Kidney (tissue), 14 donors: Measurements from ENCODE around the gene TJP1. TPM values are rescaled to one million over a fixed set of nuclear protein-coding genes. Genes with fewer than 3 reads are reported as not detected.

Source experiments
- DNase-seq, 5 donors: peaks; one replicate each; pipeline ENCODE4 v3.0.0-alpha.2; 2013 to 2020
- FAIRE-seq: peaks from 2 replicates; lab custom pipeline; 2012; peaks lifted over from hg19 to GRCh38; lab: Jason Lieb, UNC
- H3K27ac ChIP-seq, 2 donors: one replicate each; pipeline ENCODE4 v1.7.0; 2013; ENCODE audit warnings: low read depth in 2 of 2, low read length in 2 of 2, inconsistent platforms in 1 of 2
- H3K27me3 ChIP-seq: one replicate; pipeline ENCODE4 v1.7.1; 2013; ENCODE audit warnings: low read length, inconsistent platforms; ENCODE audit not compliant: control insufficient read depth, insufficient read depth
- H3K36me3 ChIP-seq, 3 donors: one replicate each; pipeline versions ENCODE4 v1.7.0 to v1.7.1; 2013; ENCODE audit warnings: low read length in 3 of 3, control low read depth in 1 of 3, inconsistent platforms in 1 of 3; ENCODE audit not compliant: insufficient read depth in 3 of 3, control insufficient read depth in 2 of 3
- H3K4me1 ChIP-seq, 3 donors: one replicate each; pipeline versions ENCODE4 v1.7.0 to v1.7.1; 2013; ENCODE audit warnings: low read length in 3 of 3, inconsistent platforms in 1 of 3, low read depth in 1 of 3; ENCODE audit not compliant: control insufficient read depth in 2 of 3, insufficient read depth in 2 of 3
- H3K4me3 ChIP-seq, 3 donors: one replicate each; pipeline versions ENCODE4 v1.7.0 to v1.8.1; 2013; ENCODE audit warnings: low read length in 3 of 3, control low read depth in 1 of 3, inconsistent platforms in 1 of 3
- H3K9ac ChIP-seq, 3 donors: one replicate each; pipeline versions ENCODE4 v1.7.0 to v1.7.1; 2013; ENCODE audit warnings: low read length in 3 of 3, control low read depth in 1 of 3, inconsistent platforms in 1 of 3
- H3K9me3 ChIP-seq, 3 donors: one replicate each; pipeline versions ENCODE4 v1.7.0 to v1.7.1; 2013; ENCODE audit warnings: low read length in 3 of 3, control low read depth in 1 of 3, inconsistent platforms in 1 of 3; ENCODE audit not compliant: control insufficient read depth in 2 of 3, insufficient read depth in 1 of 3
- intact Hi-C: fragments of 100-400 bp; cut with DNase I; formaldehyde crosslinking; loops from one replicate; pipeline ENCODE4 v1.11.1; 2022
- polyA plus RNA-seq: library from polyadenylated mRNA; stranded (reverse); fragments of 350-450 nt; fragmentation: Illumina TruSeq; extraction: RNeasy Lipid Tissue Mini Kit (QIAGEN cat#74804); gene quantifications from one replicate; pipeline ENCODE4 v1.2.3, GENCODE V29; 2014; ENCODE audit warnings: low read depth, low replicate concordance; ENCODE audit not compliant: insufficient read depth
- total RNA-seq: library from RNA; stranded (reverse); fragmentation: NEBNext Ultra II Directional; extraction: Animal tissue kit (Norgen Biotek cat#: 25700); gene quantifications from one replicate; pipeline ENCODE4 v1.2.1, GENCODE V29; 2021
- TF ChIP-seq, protein P1 (sequence below): IDR thresholded peaks from 3 replicates; pipeline ENCODE4 v1.5.1; 2012; ENCODE audit warnings: mild to moderate bottlenecking, moderate library complexity, borderline replicate concordance; ENCODE audit not compliant: insufficient read depth; ENCODE audit errors: extremely low read depth
- donor health status: control.
- donor health status: control.
- donor health status: control.
- donor health status: control.
- donor health status: control.
- donor health status: DM: yes; HTN: yes; CAD: no.
- donor health status: Normal renal cell carcinoma (clear cell type).

TJP1 gene
- total and polyA plus RNA-seq, 2 donors from 2014 or later = 17.7 to 121 TPM

GRCh38 chr15:29726553-29726952, 95.7 kb downstream of the TJP1 start:
- no peak overlapping the region for H3K27ac ChIP-seq
- FAIRE-seq (no peak), DNase-seq (no peak)
- no peaks in the 10 kb centered on the region for H3K27me3 ChIP-seq
- H3K36me3 ChIP-seq = peaks cover 16 to 55% (median 20%) of the 10 kb centered on the region in 3 donors
- no peaks in the 10 kb centered on the region for H3K9me3 ChIP-seq
- intact Hi-C loops = no loop called here
- TF ChIP-seq, protein P1, sequence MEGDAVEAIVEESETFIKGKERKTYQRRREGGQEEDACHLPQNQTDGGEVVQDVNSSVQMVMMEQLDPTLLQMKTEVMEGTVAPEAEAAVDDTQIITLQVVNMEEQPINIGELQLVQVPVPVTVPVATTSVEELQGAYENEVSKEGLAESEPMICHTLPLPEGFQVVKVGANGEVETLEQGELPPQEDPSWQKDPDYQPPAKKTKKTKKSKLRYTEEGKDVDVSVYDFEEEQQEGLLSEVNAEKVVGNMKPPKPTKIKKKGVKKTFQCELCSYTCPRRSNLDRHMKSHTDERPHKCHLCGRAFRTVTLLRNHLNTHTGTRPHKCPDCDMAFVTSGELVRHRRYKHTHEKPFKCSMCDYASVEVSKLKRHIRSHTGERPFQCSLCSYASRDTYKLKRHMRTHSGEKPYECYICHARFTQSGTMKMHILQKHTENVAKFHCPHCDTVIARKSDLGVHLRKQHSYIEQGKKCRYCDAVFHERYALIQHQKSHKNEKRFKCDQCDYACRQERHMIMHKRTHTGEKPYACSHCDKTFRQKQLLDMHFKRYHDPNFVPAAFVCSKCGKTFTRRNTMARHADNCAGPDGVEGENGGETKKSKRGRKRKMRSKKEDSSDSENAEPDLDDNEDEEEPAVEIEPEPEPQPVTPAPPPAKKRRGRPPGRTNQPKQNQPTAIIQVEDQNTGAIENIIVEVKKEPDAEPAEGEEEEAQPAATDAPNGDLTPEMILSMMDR = no peak
- H3K4me1 ChIP-seq = no peaks in the 10 kb centered on the region
- H3K4me3 ChIP-seq = no peak overlapping the region
- H3K9ac ChIP-seq = no peak overlapping the region

DNA sequence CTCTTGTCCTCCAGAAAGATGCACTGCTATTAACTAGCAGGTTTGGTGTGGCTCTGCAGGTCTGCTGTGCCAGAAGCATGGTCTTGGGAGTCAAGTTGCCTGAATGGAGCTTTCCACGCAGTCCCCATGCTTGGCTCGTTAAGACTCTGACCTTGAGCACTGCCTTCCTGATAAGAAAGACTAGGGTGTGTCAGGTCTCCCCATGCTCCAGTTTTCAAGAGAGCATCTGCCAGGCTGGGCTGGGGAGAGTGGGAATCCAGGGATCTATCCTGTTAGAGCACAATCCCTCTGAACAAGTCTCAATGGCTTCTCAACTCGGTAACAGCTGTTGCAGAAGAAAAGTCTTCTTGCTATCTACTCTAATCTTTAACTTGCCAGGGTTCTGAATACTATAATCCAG, 98.2 kb downstream of the TJP1 start:
- TF ChIP-seq, protein P1 = no peak
- Histone ChIP-seq H3K36me3 (peaks cover 22 to 67% (median 24%) of the 10 kb centered on the region in 3 donors), H3K9ac (no peak overlapping the region), H3K4me3 (no peak overlapping the region), H3K27me3 (no peaks in the 10 kb centered on the region), H3K9me3 (no peaks in the 10 kb centered on the region), H3K4me1 (no peaks in the 10 kb centered on the region), H3K27ac (no peak overlapping the region)
- DNase-seq (no peak), FAIRE-seq (no peak)
- intact Hi-C loops = no loop called here

DNA sequence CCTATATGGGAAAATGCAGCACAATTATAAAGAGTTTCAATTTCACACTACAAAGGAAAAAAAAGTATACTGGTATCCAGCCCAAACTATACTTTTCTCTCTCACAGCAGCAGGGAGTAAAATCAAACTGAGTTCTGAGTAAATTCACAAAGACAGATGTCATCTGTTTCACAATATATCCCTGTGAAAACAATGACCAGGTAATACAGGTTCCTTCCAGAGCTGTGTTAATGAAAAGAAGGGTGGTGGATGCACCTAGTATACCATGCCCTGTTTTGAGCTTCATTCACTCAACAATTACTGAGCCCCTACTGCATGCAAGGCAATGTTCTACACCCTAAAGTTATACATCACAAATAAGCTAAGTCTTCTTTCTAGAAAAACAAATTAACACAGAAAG, 108.5 kb downstream of the TJP1 start:
- H3K9me3 ChIP-seq = no peaks in the 10 kb centered on the region
- DNase-seq = no peak
- H3K9ac ChIP-seq = no peak overlapping the region
- TF ChIP-seq, protein P1 = no peak
- no peaks in the 10 kb centered on the region for H3K27me3 ChIP-seq
- no peak overlapping the region for H3K4me3 ChIP-seq
- H3K27ac ChIP-seq = no peak overlapping the region
- FAIRE-seq = no peak
- H3K4me1 ChIP-seq = no peaks in the 10 kb centered on the region
- intact Hi-C loops = no loop called here
- H3K36me3 ChIP-seq = peaks cover 15 to 46% (median 43%) of the 10 kb centered on the region in 3 donors
